ENCODE results near the gene PRDX1. TPM values are rescaled to one million over a fixed set of nuclear protein-coding genes. Genes with fewer than 3 reads are reported as not detected.
"Not testable (repeated sequence)": the region's sequence is repeated elsewhere in the genome, so short reads cannot be mapped to it uniquely, and the experiment has no call there.

Gene PRDX1
- total and polyA plus RNA-seq, 2 experiments from 2014 or later = 474 to 775 TPM

GRCh38 chr1:45522324-45523104, 830 bp upstream of the PRDX1 start:
- H3K9ac ChIP-seq = peak overlapping the region; percentile 98
- no peaks in the 10 kb centered on the region for H3K9me2 ChIP-seq (ENCODE audit: insufficient read depth)
- H3K4me1 ChIP-seq (ENCODE audit: insufficient read depth) = peaks cover 25% of the 10 kb centered on the region
- H3K27ac ChIP-seq = peak overlapping the region; percentile 99
- H3K36me3 ChIP-seq (ENCODE audit: low read depth) = peaks cover 11% of the 10 kb centered on the region; the same call in 1 of the 2 replicates
- peak overlapping the region; percentile 98 for H3K4me3 ChIP-seq
- peaks cover 27% of the 10 kb centered on the region; the same call in 1 of the 2 replicates for H3F3A ChIP-seq (ENCODE audit: insufficient read depth)
- H3K27me3 ChIP-seq (replicated peaks; ENCODE audit: insufficient read depth) = no peaks in the 10 kb centered on the region
- no peaks in the 10 kb centered on the region for H3K9me3 ChIP-seq (ENCODE audit: low read depth)
- 74% methylated on average over 21 of the region's 21 CpGs for WGBS, 2 experiments (ENCODE audit: low coverage in 1 of 2, low lambda C conversion rate in 2 of 2, missing lambda C conversion rate in 2 of 2)
- in situ Hi-C loops (cut with MboI) = no loop called here
- TF ChIP-seq EZH2phosphoT487 (IDR thresholded peaks at IDR 0.05; ENCODE audit: insufficient read depth, low read depth) = no peak
- no peak for TF ChIP-seq EZH2 (IDR thresholded peaks at IDR 0.05; ENCODE audit: insufficient read depth, poor library complexity, severe bottlenecking)
- H3K79me2 ChIP-seq (ENCODE audit: insufficient read depth) = peaks cover 41% of the 10 kb centered on the region
- H4K20me1 ChIP-seq (ENCODE audit: insufficient read depth) = no peaks in the 10 kb centered on the region; the same call in 1 of the 2 replicates
- DNase-seq = peak; percentile 79
- H3K4me2 ChIP-seq (ENCODE audit: unreplicated experiment) = peak overlapping the region; percentile 88
- H2AFZ ChIP-seq = peak overlapping the region; percentile 88

GRCh38 chr1:45519774-45520173, 1.9 kb downstream of the PRDX1 start:
- H2AFZ ChIP-seq; DNase-seq; H3K9me2 ChIP-seq (ENCODE audit: insufficient read depth); H4K20me1 ChIP-seq (ENCODE audit: insufficient read depth); in situ Hi-C loops (cut with MboI); H3K27me3 ChIP-seq (replicated peaks; ENCODE audit: insufficient read depth); H3K27ac ChIP-seq; H3K9me3 ChIP-seq (ENCODE audit: low read depth): not testable (repeated sequence)
- Histone ChIP-seq H3K4me1 (ENCODE audit: insufficient read depth) (peaks cover 25% of the 10 kb centered on the region), H3K4me3 (peak overlapping the region; percentile 98), H3K36me3 (ENCODE audit: low read depth) (peaks cover 35% of the 10 kb centered on the region), H3F3A (ENCODE audit: insufficient read depth) (peaks cover 40% of the 10 kb centered on the region), H3K79me2 (ENCODE audit: insufficient read depth) (peaks cover 67% of the 10 kb centered on the region), H3K4me2 (ENCODE audit: unreplicated experiment) (peak overlapping the region; percentile 87), H3K9ac (peak overlapping the region; percentile 38)
- 81 to 85% methylated on average over 14 to 16 of the region's 16 CpGs for WGBS, 2 experiments (ENCODE audit: low coverage in 1 of 2, low lambda C conversion rate in 2 of 2, missing lambda C conversion rate in 2 of 2)

- H3K9me3 ChIP-seq (ENCODE audit: low read depth) = no peaks in the 10 kb centered on the region
- no peaks in the 10 kb centered on the region; the same call in 1 of the 2 replicates for H4K20me1 ChIP-seq (ENCODE audit: insufficient read depth)
- no peaks in the 10 kb centered on the region for H3K27me3 ChIP-seq (replicated peaks; ENCODE audit: insufficient read depth)
- peaks cover 25% of the 10 kb centered on the region for H3K4me1 ChIP-seq (ENCODE audit: insufficient read depth)
- no peaks in the 10 kb centered on the region for H3K9me2 ChIP-seq (ENCODE audit: insufficient read depth)
- H3K27ac ChIP-seq = no peak overlapping the region
- TF ChIP-seq EZH2 (IDR thresholded peaks at IDR 0.05; ENCODE audit: insufficient read depth, poor library complexity, severe bottlenecking) (no peak), EZH2phosphoT487 (IDR thresholded peaks at IDR 0.05; ENCODE audit: insufficient read depth, low read depth) (no peak)
- H3K9ac ChIP-seq = peak overlapping the region; percentile 38; the same call in 1 of the 2 replicates
- 7 to 8% methylated on average over 1 of the region's 1 CpG for WGBS, 2 experiments (ENCODE audit: low coverage in 1 of 2, low lambda C conversion rate in 2 of 2, missing lambda C conversion rate in 2 of 2)
- in situ Hi-C loops (cut with MboI) = no loop called here
- no peak overlapping the region for H2AFZ ChIP-seq
- DNase-seq = no peak
- peak overlapping the region; percentile 98 for H3K4me3 ChIP-seq
- peaks cover 73% of the 10 kb centered on the region for H3K79me2 ChIP-seq (ENCODE audit: insufficient read depth)
- peaks cover 47% of the 10 kb centered on the region for H3F3A ChIP-seq (ENCODE audit: insufficient read depth)
- H3K36me3 ChIP-seq (ENCODE audit: low read depth) = peaks cover 41% of the 10 kb centered on the region
- H3K4me2 ChIP-seq (ENCODE audit: unreplicated experiment) = peak overlapping the region; percentile 62
Observed at GRCh38 chr1:45518910-45519309, 2.8 kb downstream of the PRDX1 start.

GRCh38 chr1:45518366-45518765, 3.3 kb downstream of the PRDX1 start:
- H4K20me1 ChIP-seq (ENCODE audit: insufficient read depth); H3K9me2 ChIP-seq (ENCODE audit: insufficient read depth); in situ Hi-C loops (cut with MboI); H3K9me3 ChIP-seq (ENCODE audit: low read depth); H2AFZ ChIP-seq; H3K27ac ChIP-seq; DNase-seq; H3K27me3 ChIP-seq (replicated peaks; ENCODE audit: insufficient read depth): not testable (repeated sequence)
- Histone ChIP-seq H3F3A (ENCODE audit: insufficient read depth) (peaks cover 51% of the 10 kb centered on the region), H3K79me2 (ENCODE audit: insufficient read depth) (peaks cover 77% of the 10 kb centered on the region), H3K36me3 (ENCODE audit: low read depth) (peaks cover 46% of the 10 kb centered on the region), H3K4me1 (ENCODE audit: insufficient read depth) (peaks cover 25% of the 10 kb centered on the region), H3K9ac (0 out of 2 replicates have a peak overlapping the region, but pooled peaks have one; percentile 38), H3K4me2 (ENCODE audit: unreplicated experiment) (peak overlapping the region; percentile 62), H3K4me3 (peak overlapping the region; percentile 98)
- WGBS, 2 experiments (ENCODE audit: low coverage in 1 of 2, low lambda C conversion rate in 2 of 2, missing lambda C conversion rate in 2 of 2) = 95 to 98% methylated on average over 4 of the region's 4 CpGs

Measured in GM23248 (cell line).